Activated CD4-positive, alpha-beta T cell treated with anti-CD3 and anti-CD28 coated beads, Interleukin-2, amount 10 ng/mL, durations not matched to agents 7 days and 5 days (primary cell): Measurements from ENCODE around the gene RFX8. TPM values are rescaled to one million over a fixed set of nuclear protein-coding genes. Genes with fewer than 3 reads are reported as not detected.

ENCODE experiments used
- CTCF ChIA-PET: fragments of 350-600 bp; sonication (Branson Sonifier 250); formaldehyde crosslinking; loops from one replicate; lab custom pipeline; 2021; ENCODE audit warnings: antibody characterized with exemption; lab: Charles Lee
- POLR2A ChIA-PET: fragments of 350-600 bp; sonication (Branson Sonifier 250); formaldehyde crosslinking; loops from one replicate; lab custom pipeline; 2021; ENCODE audit warnings: antibody characterized with exemption; lab: Charles Lee
- DNase-seq: peaks from one replicate; pipeline ENCODE4 v3.0.0-alpha.2; 2020
- H3K27ac Mint-ChIP-seq: one replicate; pipeline ENCODE4 v1.8.0; 2021; ENCODE audit warnings: mild to moderate bottlenecking, moderate library complexity, mixed read lengths
- H3K27me3 Mint-ChIP-seq: one replicate; pipeline ENCODE4 v1.8.0; 2021; ENCODE audit warnings: mixed read lengths
- H3K36me3 Mint-ChIP-seq: one replicate; pipeline ENCODE4 v1.8.0; 2021; ENCODE audit warnings: low read depth, mixed read lengths
- H3K4me1 Mint-ChIP-seq: one replicate; pipeline ENCODE4 v1.8.0; 2021; ENCODE audit warnings: mixed read lengths
- H3K4me3 Mint-ChIP-seq: one replicate; pipeline ENCODE4 v1.8.0; 2021; ENCODE audit warnings: mild to moderate bottlenecking, moderate library complexity, mixed read lengths
- H3K9me3 Mint-ChIP-seq: one replicate; pipeline ENCODE4 v1.8.0; 2021; ENCODE audit warnings: mixed read lengths
- total RNA-seq, 2 experiments: library from RNA; stranded (reverse); gene quantifications; one replicate each; pipeline ENCODE4 v1.2.3, GENCODE V29; 2021

The RFX8 gene
- total RNA-seq, 2 experiments from 2014 or later = 2.1 to 2.8 TPM

- no peak overlapping the region for H3K4me3 Mint-ChIP-seq
- H3K4me1 Mint-ChIP-seq = peaks cover 4% of the 10 kb centered on the region
- CTCF ChIA-PET = interaction anchor here (1.4 kb wide), 1 partner anchor 13 kb away, joined by 3 read pairs; the partner anchor contains the start of gene CREG2
- no peak overlapping the region for H3K27ac Mint-ChIP-seq
- POLR2A ChIA-PET = no interaction called here
- peaks cover 19% of the 10 kb centered on the region for H3K27me3 Mint-ChIP-seq
- no peak for DNase-seq
- H3K36me3 Mint-ChIP-seq = no peaks in the 10 kb centered on the region
- no peaks in the 10 kb centered on the region for H3K9me3 Mint-ChIP-seq
Observed at GRCh38 chr2:101400506-101401325, 74.2 kb downstream of the RFX8 start.

GRCh38 chr2:101400048-101400447 lies 74.9 kb downstream of the RFX8 start:
- DNase-seq = no peak
- CTCF ChIA-PET = interaction anchor here (0.8 kb wide), 1 partner anchor 13 kb away, joined by 3 read pairs; the partner anchor contains the start of gene CREG2
- Mint-ChIP-seq H3K4me1 (no peaks in the 10 kb centered on the region), H3K27me3 (peaks cover 19% of the 10 kb centered on the region), H3K4me3 (no peak overlapping the region), H3K27ac (no peak overlapping the region), H3K36me3 (no peaks in the 10 kb centered on the region), H3K9me3 (no peaks in the 10 kb centered on the region)
- POLR2A ChIA-PET = no interaction called here

- no peak overlapping the region for H3K4me3 Mint-ChIP-seq
- no peaks in the 10 kb centered on the region for H3K9me3 Mint-ChIP-seq
- DNase-seq = no peak
- H3K27ac Mint-ChIP-seq = no peak overlapping the region
- no peaks in the 10 kb centered on the region for H3K4me1 Mint-ChIP-seq
- POLR2A ChIA-PET = no interaction called here
- CTCF ChIA-PET = interaction anchor here (0.8 to 1.1 kb wide), 2 partner anchors 12 to 57 kb away, joined by 3 to 4 read pairs; partner anchors contain the start of gene CREG2
- H3K27me3 Mint-ChIP-seq = peaks cover 19% of the 10 kb centered on the region
- H3K36me3 Mint-ChIP-seq = no peaks in the 10 kb centered on the region
Observed at GRCh38 chr2:101399021-101399799, 75.7 kb downstream of the RFX8 start.

GRCh38 chr2:101398116-101398821 lies 76.6 kb downstream of the RFX8 start:
- no peak overlapping the region for H3K4me3 Mint-ChIP-seq

GRCh38 chr2:101396316-101396717 lies 78.6 kb downstream of the RFX8 start:
- no peaks in the 10 kb centered on the region for H3K9me3 Mint-ChIP-seq
- ChIA-PET POLR2A (no interaction called here), CTCF (no interaction called here)
- H3K4me3 Mint-ChIP-seq = no peak overlapping the region
- peaks cover 15% of the 10 kb centered on the region for H3K27me3 Mint-ChIP-seq
- no peak overlapping the region for H3K27ac Mint-ChIP-seq
- DNase-seq = no peak
- no peaks in the 10 kb centered on the region for H3K36me3 Mint-ChIP-seq
- H3K4me1 Mint-ChIP-seq = no peaks in the 10 kb centered on the region

More at GRCh38 chr2:101398116-101398821, 76.6 kb downstream of the RFX8 start:
- peaks cover 19% of the 10 kb centered on the region for H3K27me3 Mint-ChIP-seq
- ChIA-PET CTCF (interaction anchor here (1.1 kb wide), 1 partner anchor 56 kb away, joined by 4 read pairs; no protein-coding TSS in a partner anchor), POLR2A (no interaction called here)
- H3K36me3 Mint-ChIP-seq = no peaks in the 10 kb centered on the region
- no peak for DNase-seq
- H3K4me1 Mint-ChIP-seq = no peaks in the 10 kb centered on the region
- no peak overlapping the region for H3K27ac Mint-ChIP-seq
- H3K9me3 Mint-ChIP-seq = no peaks in the 10 kb centered on the region

- POLR2A ChIA-PET = no interaction called here
- no peaks in the 10 kb centered on the region for H3K9me3 Mint-ChIP-seq
- H3K36me3 Mint-ChIP-seq = no peaks in the 10 kb centered on the region
- H3K4me1 Mint-ChIP-seq = no peaks in the 10 kb centered on the region
- peaks cover 15% of the 10 kb centered on the region for H3K27me3 Mint-ChIP-seq
- no peak overlapping the region for H3K4me3 Mint-ChIP-seq
- DNase-seq = no peak
- CTCF ChIA-PET = interaction anchor here (0.6 to 2.2 kb wide), 4 partner anchors 13 to 213 kb away, joined by 3 to 10 read pairs (median 4); no protein-coding TSS in a partner anchor
- no peak overlapping the region for H3K27ac Mint-ChIP-seq
Observed at GRCh38 chr2:101395545-101396315, 79.2 kb downstream of the RFX8 start.

- no peaks in the 10 kb centered on the region for H3K36me3 Mint-ChIP-seq
- POLR2A ChIA-PET = no interaction called here
- DNase-seq = no peak
- peaks cover 11% of the 10 kb centered on the region for H3K4me1 Mint-ChIP-seq
- peaks cover 59% of the 10 kb centered on the region for H3K27me3 Mint-ChIP-seq
- no peak overlapping the region for H3K4me3 Mint-ChIP-seq
- CTCF ChIA-PET = interaction anchor here (0.7 to 2.0 kb wide), 5 partner anchors 13 to 136 kb away, joined by 3 to 8 read pairs (median 4); no protein-coding TSS in a partner anchor
- no peaks in the 10 kb centered on the region for H3K9me3 Mint-ChIP-seq
- H3K27ac Mint-ChIP-seq = no peak overlapping the region
Observed at GRCh38 chr2:101388232-101388631, 86.7 kb downstream of the RFX8 start.

- peaks cover 67% of the 10 kb centered on the region for H3K27me3 Mint-ChIP-seq
- H3K27ac Mint-ChIP-seq = no peak within 1 kb of the TSS
- ChIA-PET CTCF (interaction anchor here (0.6 to 2.0 kb wide), 6 partner anchors 12 to 45 kb away, joined by 3 to 8 read pairs (median 4); no protein-coding TSS in a partner anchor), POLR2A (no interaction called here)
- DNase-seq = peak; percentile 55
- peak within 1 kb of the TSS; percentile 52 for H3K4me3 Mint-ChIP-seq
- no peaks in the 10 kb centered on the region for H3K36me3 Mint-ChIP-seq
- H3K4me1 Mint-ChIP-seq = peaks cover 11% of the 10 kb centered on the region
- no peaks in the 10 kb centered on the region for H3K9me3 Mint-ChIP-seq
Observed at GRCh38 chr2:101387151-101387834, 87.6 kb downstream of the RFX8 start, which contains the start of gene CREG2. Gene CREG2, minus strand, starts transcription at chr2:101387503. Its CDS starts 46 bp downstream, at chr2:101387457.

- Mint-ChIP-seq H3K27ac (no peak overlapping the region), H3K9me3 (no peaks in the 10 kb centered on the region), H3K4me1 (peaks cover 11% of the 10 kb centered on the region), H3K4me3 (peak overlapping the region; percentile 51), H3K27me3 (peaks cover 67% of the 10 kb centered on the region), H3K36me3 (no peaks in the 10 kb centered on the region)
- CTCF ChIA-PET = interaction anchor here (0.6 to 1.9 kb wide), 5 partner anchors 13 to 297 kb away, joined by 3 to 8 read pairs (median 3); no protein-coding TSS in a partner anchor
- POLR2A ChIA-PET = no interaction called here
- DNase-seq = no peak
Observed at GRCh38 chr2:101386599-101387150, 88.2 kb downstream of the RFX8 start.

GRCh38 chr2:101383016-101383541 lies 91.8 kb downstream of the RFX8 start:
- CTCF ChIA-PET = interaction anchor here (0.9 to 2.1 kb wide), 2 partner anchors 12 to 41 kb away, joined by 3 to 6 read pairs; no protein-coding TSS in a partner anchor
- no peaks in the 10 kb centered on the region for H3K36me3 Mint-ChIP-seq
- H3K4me3 Mint-ChIP-seq = no peak overlapping the region
- no peak for DNase-seq
- POLR2A ChIA-PET = no interaction called here
- no peaks in the 10 kb centered on the region for H3K9me3 Mint-ChIP-seq
- H3K4me1 Mint-ChIP-seq = peaks cover 11% of the 10 kb centered on the region
- peaks cover 46% of the 10 kb centered on the region for H3K27me3 Mint-ChIP-seq
- no peak overlapping the region for H3K27ac Mint-ChIP-seq

- no peak overlapping the region for H3K27ac Mint-ChIP-seq
- ChIA-PET CTCF (interaction anchor here (1.2 to 2.1 kb wide), 3 partner anchors 12 to 40 kb away, joined by 3 to 7 read pairs (median 6); no protein-coding TSS in a partner anchor), POLR2A (no interaction called here)
- peaks cover 39% of the 10 kb centered on the region for H3K27me3 Mint-ChIP-seq
- DNase-seq = no peak
- no peaks in the 10 kb centered on the region for H3K9me3 Mint-ChIP-seq
- H3K4me1 Mint-ChIP-seq = peaks cover 8% of the 10 kb centered on the region
- no peak overlapping the region for H3K4me3 Mint-ChIP-seq
- H3K36me3 Mint-ChIP-seq = no peaks in the 10 kb centered on the region
Observed at GRCh38 chr2:101382442-101382841, 92.5 kb downstream of the RFX8 start.
